H9 (cell line): ENCODE data around the gene PTOV1. TPM values are rescaled to one million over a fixed set of nuclear protein-coding genes. Genes with fewer than 3 reads are reported as not detected.

Experiments used
- DNase-seq: peaks from one replicate; pipeline ENCODE4 v3.0.0-alpha.2; 2017
- H2AFZ ChIP-seq: one replicate; pipeline ENCODE4 v1.6.1; 2013; ENCODE audit warnings: mild to moderate bottlenecking, low read length, control low read depth, moderate library complexity
- H2AK5ac ChIP-seq: 2 replicates; pipeline ENCODE4 v1.6.1; 2013; ENCODE audit warnings: low read length, control low read depth, mixed read lengths; ENCODE audit not compliant: insufficient read length
- H2BK120ac ChIP-seq: one replicate; pipeline ENCODE4 v1.6.1; 2013; ENCODE audit warnings: low read depth, mild to moderate bottlenecking, low read length, control low read depth, inconsistent platforms; ENCODE audit not compliant: poor library complexity, severe bottlenecking
- H2BK12ac ChIP-seq: 2 replicates; pipeline ENCODE4 v1.6.1; 2013; ENCODE audit warnings: low read length, control low read depth, mixed read lengths, low read depth; ENCODE audit not compliant: insufficient read length
- H2BK15ac ChIP-seq: 2 replicates; pipeline ENCODE4 v1.6.1; 2013; ENCODE audit warnings: low read depth, low read length, control low read depth
- H2BK20ac ChIP-seq: one replicate; pipeline ENCODE4 v1.6.1; 2013; ENCODE audit warnings: low read depth, mild to moderate bottlenecking, low read length, control low read depth, inconsistent platforms; ENCODE audit not compliant: poor library complexity, severe bottlenecking
- H2BK5ac ChIP-seq: 2 replicates; pipeline ENCODE4 v1.6.1; 2013; ENCODE audit warnings: low read length, control low read depth, mixed read lengths; ENCODE audit not compliant: insufficient read length
- H3K14ac ChIP-seq: 2 replicates; pipeline ENCODE4 v1.6.1; 2013; ENCODE audit warnings: low read length, control low read depth; ENCODE audit not compliant: insufficient read depth
- H3K18ac ChIP-seq: 2 replicates; pipeline ENCODE4 v1.6.1; 2013; ENCODE audit warnings: low read depth, mild to moderate bottlenecking, mixed read lengths, low read length, control low read depth; ENCODE audit not compliant: insufficient read length
- H3K23ac ChIP-seq: 2 replicates; pipeline ENCODE4 v1.6.1; 2013; ENCODE audit warnings: low read length, control low read depth, mixed read lengths, low read depth; ENCODE audit not compliant: insufficient read length
- H3K23me2 ChIP-seq: 2 replicates; pipeline ENCODE4 v1.6.1; 2013; ENCODE audit warnings: low read depth, mild to moderate bottlenecking, mixed read lengths, low read length, control low read depth; ENCODE audit not compliant: insufficient read length, poor library complexity, severe bottlenecking
- H3K27ac ChIP-seq: 2 replicates; pipeline ENCODE4 v1.5.1; 2013; ENCODE audit warnings: low read length, control low read depth, mixed read lengths, low read depth; ENCODE audit not compliant: insufficient read length
- H3K27me3 ChIP-seq: 2 replicates; pipeline ENCODE4 v1.6.1; 2013; ENCODE audit warnings: low read length, control low read depth, inconsistent platforms; ENCODE audit not compliant: insufficient read depth
- H3K4ac ChIP-seq: 2 replicates; pipeline ENCODE4 v1.6.1; 2013; ENCODE audit warnings: low read depth, mild to moderate bottlenecking, control low read depth, inconsistent platforms, low read length, moderate library complexity
- H3K4me1 ChIP-seq: 2 replicates; pipeline ENCODE4 v1.6.1; 2013; ENCODE audit warnings: low read length, control low read depth, inconsistent platforms; ENCODE audit not compliant: insufficient read depth
- H3K4me2 ChIP-seq: 2 replicates; pipeline ENCODE4 v1.6.1; 2013; ENCODE audit warnings: low read length, control low read depth, mixed read lengths; ENCODE audit not compliant: insufficient read length, insufficient read depth
- H3K56ac ChIP-seq: 2 replicates; pipeline ENCODE4 v1.6.1; 2013; ENCODE audit warnings: low read depth, mild to moderate bottlenecking, mixed read lengths, low read length, control low read depth; ENCODE audit not compliant: insufficient read length
- H3K79me1 ChIP-seq: 2 replicates; pipeline ENCODE4 v1.6.1; 2013; ENCODE audit warnings: low read depth, mild to moderate bottlenecking, moderate library complexity, low read length, control low read depth, inconsistent platforms; ENCODE audit not compliant: insufficient read depth, poor library complexity, severe bottlenecking
- H3K79me2 ChIP-seq: 2 replicates; pipeline ENCODE4 v1.6.1; 2013; ENCODE audit warnings: low read length, control low read depth, inconsistent platforms; ENCODE audit not compliant: insufficient read depth
- H3K9ac ChIP-seq: 2 replicates; pipeline ENCODE4 v1.6.1; 2013; ENCODE audit warnings: low read length, control low read depth, mixed read lengths; ENCODE audit not compliant: insufficient read length; ENCODE audit errors: extremely low read depth
- H3K9me3 ChIP-seq: one replicate; pipeline ENCODE4 v1.6.1; 2013; ENCODE audit warnings: low read depth, low read length, inconsistent platforms; ENCODE audit not compliant: control insufficient read depth
- H3T11ph ChIP-seq: one replicate; pipeline ENCODE4 v1.6.1; 2013; ENCODE audit warnings: mild to moderate bottlenecking, low read length, control low read depth, inconsistent platforms
- H4K20me1 ChIP-seq: one replicate; pipeline ENCODE4 v1.6.1; 2013; ENCODE audit not compliant: control insufficient read depth, insufficient read length, insufficient read depth
- H4K5ac ChIP-seq: 2 replicates; pipeline ENCODE4 v1.6.1; 2013; ENCODE audit warnings: low read depth, mild to moderate bottlenecking, mixed read lengths, low read length, control low read depth; ENCODE audit not compliant: insufficient read length
- H4K8ac ChIP-seq: replicated peaks from 2 replicates; pipeline ENCODE4 v1.6.1; 2013; ENCODE audit warnings: low read length, control low read depth, mixed read lengths, low read depth; ENCODE audit not compliant: insufficient read length
- H4K91ac ChIP-seq: 2 replicates; pipeline ENCODE4 v1.6.1; 2013; ENCODE audit warnings: low read depth, mild to moderate bottlenecking, moderate library complexity, mixed read lengths, low read length, control low read depth; ENCODE audit not compliant: insufficient read length
- H3K27ac Mint-ChIP-seq, 3 experiments: 2 replicates in 2 of 3; 3 replicates in 1 of 3; pipeline ENCODE4 v1.8.0; 2020 to 2021; ENCODE audit warnings: mixed read lengths in 3 of 3, mild to moderate bottlenecking in 1 of 3, moderate library complexity in 1 of 3
- H3K27me3 Mint-ChIP-seq: 2 replicates; pipeline ENCODE4 v1.8.0; 2021; ENCODE audit warnings: low read depth, mild to moderate bottlenecking, moderate library complexity, mixed read lengths
- H3K36me3 Mint-ChIP-seq, 3 experiments: 2 replicates in 2 of 3; 3 replicates in 1 of 3; pipeline ENCODE4 v1.8.0; 2020 to 2021; ENCODE audit warnings: low read depth in 3 of 3, mixed read lengths in 3 of 3; ENCODE audit not compliant: insufficient read depth in 1 of 3
- H3K4me1 Mint-ChIP-seq, 2 experiments: 2 replicates each; pipeline ENCODE4 v1.8.0; 2020; ENCODE audit warnings: mixed read lengths in 2 of 2
- H3K4me3 Mint-ChIP-seq, 2 experiments: 2 replicates in 1 of 2; 3 replicates in 1 of 2; pipeline ENCODE4 v1.8.0; 2020 to 2021; ENCODE audit warnings: mild to moderate bottlenecking in 2 of 2, mixed read lengths in 2 of 2, moderate library complexity in 1 of 2
- H3K9me3 Mint-ChIP-seq, 2 experiments: 2 replicates in 1 of 2; 3 replicates in 1 of 2; pipeline ENCODE4 v1.8.0; 2020; ENCODE audit warnings: mild to moderate bottlenecking in 2 of 2, mixed read lengths in 2 of 2, moderate library complexity in 1 of 2
- CTCF ChIP-seq: fragments of 200-600 bp; sonication (generic); conservative IDR thresholded peaks from 3 replicates; pipeline ENCODE4 v1.8.0; 2021; ENCODE audit warnings: antibody characterized with exemption, mild to moderate bottlenecking
- WGBS: extraction: QIAGEN DNeasy Blood & Tissue Kit; methylation state at CpG from one replicate; pipeline ENCODE4 v1.1.7; 2013; ENCODE audit warnings: missing lambda C conversion rate, low lambda C conversion rate, mixed read lengths; ENCODE audit not compliant: insufficient read length; ENCODE audit errors: extremely low coverage; 5-methylcytosine and 5-hydroxymethylcytosine counted together
- total RNA-seq: library from RNA; stranded (reverse); gene quantifications from 2 replicates; pipeline ENCODE4 v1.2.1, GENCODE V29; 2021

The PTOV1 gene
- total RNA-seq, 1 experiment from 2014 or later, result 309 TPM

- no peak for DNase-seq
Observed at GRCh38 chr19:49894879-49895565, 44.1 kb downstream of the PTOV1 start.

More at GRCh38 chr19:49894879-49895565, 44.1 kb downstream of the PTOV1 start:
- H2BK20ac ChIP-seq, result no peak overlapping the region
- no peaks in the 10 kb centered on the region for H3K79me1 ChIP-seq
- no peaks in the 10 kb centered on the region; a peak in 1 of 7 replicates for H3K36me3 Mint-ChIP-seq
- H3T11ph ChIP-seq, result no peak overlapping the region
- no peak overlapping the region for H3K18ac ChIP-seq
- no peak for TF ChIP-seq CTCF
- H3K27ac ChIP-seq, result no peak overlapping the region
- H3K27me3 ChIP-seq, result no peaks in the 10 kb centered on the region
- H2BK15ac ChIP-seq, result no peak overlapping the region
- no peaks in the 10 kb centered on the region for H3K9me3 Mint-ChIP-seq
- no peak overlapping the region for H2AFZ ChIP-seq
- H3K23ac ChIP-seq, result no peak overlapping the region
- H4K20me1 ChIP-seq, result peaks cover 5% of the 10 kb centered on the region
- no peaks in the 10 kb centered on the region for H3K9me3 ChIP-seq
- no peak overlapping the region for H4K8ac ChIP-seq
- H3K14ac ChIP-seq, result no peak overlapping the region
- no peak overlapping the region for H3K9ac ChIP-seq
- no peaks in the 10 kb centered on the region for H3K79me2 ChIP-seq
- H3K4me3 Mint-ChIP-seq, result no peak overlapping the region
- no peak overlapping the region for H3K4ac ChIP-seq
- H2AK5ac ChIP-seq, result no peak overlapping the region
- H3K4me1 Mint-ChIP-seq, result peaks cover 11 to 34% of the 10 kb centered on the region in 2 experiments
- no peaks in the 10 kb centered on the region for H3K4me1 ChIP-seq
- no peak overlapping the region for H4K5ac ChIP-seq
- no peak overlapping the region for H3K56ac ChIP-seq
- no peak overlapping the region for H3K4me2 ChIP-seq
- H4K91ac ChIP-seq, result no peak overlapping the region
- peaks cover 3% of the 10 kb centered on the region for H3K23me2 ChIP-seq
- H2BK120ac ChIP-seq, result no peak overlapping the region
- no peak overlapping the region for H2BK5ac ChIP-seq
- H3K27me3 Mint-ChIP-seq, result peaks cover 53% of the 10 kb centered on the region
- WGBS, result no CpG with 5 or more reads among the region's 17 CpGs
- no peak overlapping the region for H2BK12ac ChIP-seq
- H3K27ac Mint-ChIP-seq, result no peak overlapping the region
